ENCODE measurements around the gene ARHGAP33.

DNA sequence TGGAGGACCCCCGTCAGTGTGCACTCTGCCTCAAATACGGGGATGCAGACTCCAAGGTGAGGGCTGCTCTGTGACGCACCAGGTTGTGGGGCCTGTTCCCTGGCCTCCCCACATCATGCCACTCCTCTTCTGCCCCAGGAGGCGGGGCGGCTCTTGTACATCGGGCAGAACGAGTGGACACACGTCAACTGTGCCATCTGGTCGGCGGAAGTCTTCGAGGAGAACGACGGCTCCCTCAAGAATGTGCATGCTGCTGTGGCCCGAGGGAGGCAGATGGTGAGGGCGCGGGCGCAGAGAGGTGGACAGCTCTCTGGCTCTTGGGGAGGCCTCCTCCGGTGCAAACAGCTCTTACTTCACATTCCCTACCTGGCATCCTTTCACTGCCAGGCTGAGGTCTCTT lies 46.3 kb upstream of the ARHGAP33 start:
- TF ChIP-seq EP300 (conservative IDR thresholded peaks at IDR 0.05; ENCODE audit: poor library complexity, severe bottlenecking) (no peak), SMC3 (conservative IDR thresholded peaks at IDR 0.05; ENCODE audit: poor library complexity) (no peak), MXI1 (conservative IDR thresholded peaks at IDR 0.05; ENCODE audit: poor library complexity, severe bottlenecking) (no peak), TAF1 (IDR thresholded peaks at IDR 0.05; ENCODE audit: low read depth) (no peak), EZH2 (IDR thresholded peaks at IDR 0.05; ENCODE audit: borderline replicate concordance, insufficient read depth, low read length, poor library complexity, severe bottlenecking) (no peak), RAD21 (conservative IDR thresholded peaks at IDR 0.05) (no peak)
- TF ChIP-seq, protein P1, sequence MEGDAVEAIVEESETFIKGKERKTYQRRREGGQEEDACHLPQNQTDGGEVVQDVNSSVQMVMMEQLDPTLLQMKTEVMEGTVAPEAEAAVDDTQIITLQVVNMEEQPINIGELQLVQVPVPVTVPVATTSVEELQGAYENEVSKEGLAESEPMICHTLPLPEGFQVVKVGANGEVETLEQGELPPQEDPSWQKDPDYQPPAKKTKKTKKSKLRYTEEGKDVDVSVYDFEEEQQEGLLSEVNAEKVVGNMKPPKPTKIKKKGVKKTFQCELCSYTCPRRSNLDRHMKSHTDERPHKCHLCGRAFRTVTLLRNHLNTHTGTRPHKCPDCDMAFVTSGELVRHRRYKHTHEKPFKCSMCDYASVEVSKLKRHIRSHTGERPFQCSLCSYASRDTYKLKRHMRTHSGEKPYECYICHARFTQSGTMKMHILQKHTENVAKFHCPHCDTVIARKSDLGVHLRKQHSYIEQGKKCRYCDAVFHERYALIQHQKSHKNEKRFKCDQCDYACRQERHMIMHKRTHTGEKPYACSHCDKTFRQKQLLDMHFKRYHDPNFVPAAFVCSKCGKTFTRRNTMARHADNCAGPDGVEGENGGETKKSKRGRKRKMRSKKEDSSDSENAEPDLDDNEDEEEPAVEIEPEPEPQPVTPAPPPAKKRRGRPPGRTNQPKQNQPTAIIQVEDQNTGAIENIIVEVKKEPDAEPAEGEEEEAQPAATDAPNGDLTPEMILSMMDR (IDR thresholded peaks at IDR 0.05; ENCODE audit: poor library complexity, severe bottlenecking) = no peak
